GM13977 (cell line): ENCODE results near the gene CECR2.

Source experiments
- DNase-seq: peaks from one replicate; pipeline ENCODE4 v3.0.0; 2012; ENCODE audit warnings: low spot score
- CTCF ChIP-seq: IDR thresholded peaks from 2 replicates; pipeline ENCODE4 v1.5.1; 2012; ENCODE audit warnings: mild to moderate bottlenecking, control low read depth; ENCODE audit not compliant: insufficient read depth; ENCODE audit errors: extremely low read depth, missing control alignments
- in situ Hi-C: fragments of 300-500 bp; cut with MboI; formaldehyde crosslinking; loops from one replicate; pipeline ENCODE4 v1.12.0; 2022; ENCODE audit warnings: low sequenced_read_pairs, low pct_unique_long_range_greater_than_20kb, mixed read lengths, inconsistent platforms; ENCODE audit not compliant: unreplicated experiment

CECR2 gene

GRCh38 chr22:17380359-17381087 is 11.3 kb downstream of the CECR2 start:
- no peak for DNase-seq
- no peak for TF ChIP-seq CTCF
- in situ Hi-C loops: no loop called here

GRCh38 chr22:17381192-17381913 is 12.1 kb downstream of the CECR2 start:
- DNase-seq: no peak
- in situ Hi-C loops: no loop called here
- TF ChIP-seq CTCF: no peak

GRCh38 chr22:17384612-17385330 is 15.5 kb downstream of the CECR2 start:
- no peak for DNase-seq

GRCh38 chr22:17387356-17387755 is 18.1 kb downstream of the CECR2 start:
- in situ Hi-C loops: no loop called here
- no peak for DNase-seq
- no peak for TF ChIP-seq CTCF

More at GRCh38 chr22:17384612-17385330, 15.5 kb downstream of the CECR2 start:
- in situ Hi-C loops: no loop called here
- TF ChIP-seq CTCF: no peak

GRCh38 chr22:17388235-17388634 is 19.0 kb downstream of the CECR2 start:
- in situ Hi-C loops: no loop called here
- no peak for DNase-seq
- TF ChIP-seq CTCF: no peak

GRCh38 chr22:17390087-17390486 is 20.8 kb downstream of the CECR2 start:
- no peak for DNase-seq
- in situ Hi-C loops: no loop called here
- no peak for TF ChIP-seq CTCF
